ENCODE measurements around the gene ZDHHC8.
A peak's percentile ranks its signal among the peaks of the same experiment; 100 is the strongest.

Gene ZDHHC8

DNA sequence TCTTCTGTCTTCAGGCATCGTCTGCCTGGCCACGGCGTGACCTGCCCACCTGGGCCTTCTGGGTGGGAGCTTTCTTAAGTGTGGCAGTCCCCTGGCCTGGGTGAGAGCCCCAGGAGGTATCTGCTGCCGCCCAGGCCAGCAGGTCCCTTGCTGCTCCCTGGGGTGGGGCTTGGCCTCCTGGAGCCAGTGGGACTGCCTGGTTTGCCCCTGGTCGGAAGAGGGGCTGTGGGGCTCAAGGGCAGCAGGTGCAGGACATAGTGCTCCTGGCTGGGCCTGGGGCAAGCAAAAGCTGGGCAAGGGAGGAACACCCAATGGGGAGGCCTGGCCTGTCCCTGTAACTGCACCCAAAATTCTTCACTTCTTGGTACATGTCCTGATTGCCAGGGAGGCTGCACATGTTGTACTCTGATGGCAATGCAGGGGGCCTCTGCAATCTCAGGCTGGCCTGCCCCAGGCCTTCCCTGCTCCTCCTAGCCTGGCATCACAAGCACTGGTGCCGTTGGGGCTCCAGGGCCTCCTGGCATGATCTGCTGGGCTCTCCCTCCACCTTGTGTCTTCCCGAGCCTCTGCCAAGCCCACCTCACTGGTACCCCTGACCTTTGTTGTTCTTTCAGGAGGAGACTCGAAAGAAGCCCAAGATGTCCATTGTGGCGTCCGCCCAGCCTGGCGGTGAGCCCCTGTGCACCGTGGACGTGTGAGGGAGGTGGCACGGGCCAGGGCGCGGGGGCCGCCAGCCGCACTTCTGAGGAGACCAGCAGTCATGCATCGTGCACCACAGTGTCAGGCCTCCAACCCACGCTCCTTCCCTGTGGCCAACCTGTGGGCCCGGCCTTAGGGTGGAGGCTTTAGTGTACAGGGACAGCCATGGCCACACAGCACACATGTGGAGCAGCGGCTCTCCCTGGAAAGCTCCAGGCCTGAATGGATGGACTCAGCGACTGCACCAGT is 21.9 kb upstream of the ZDHHC8 start:
- Histone ChIP-seq H3K4me3 (ENCODE audit: low read length) (no peak overlapping the region), H3K4me1 (ENCODE audit: control insufficient read depth, low read length) (0 out of 2 replicates have a peak, but pooled peaks cover 3% of the 10 kb centered on the region), H3K9me3 (ENCODE audit: control insufficient read depth, insufficient read depth, low read length) (no peaks in the 10 kb centered on the region), H4K20me1 (ENCODE audit: control insufficient read depth, insufficient read depth, low read depth, low read length) (no peaks in the 10 kb centered on the region), H3F3A (ENCODE audit: control insufficient read depth, insufficient read depth) (peaks cover 13% of the 10 kb centered on the region), H3K27me3 (ENCODE audit: control insufficient read depth, low read length) (no peaks in the 10 kb centered on the region), H3K9me2 (replicated peaks; ENCODE audit: control insufficient read depth, low read length) (no peaks in the 10 kb centered on the region), H3K79me2 (ENCODE audit: control insufficient read depth, low read length) (peaks cover 14% of the 10 kb centered on the region), H3K4me2 (ENCODE audit: low read length) (no peak overlapping the region), H3K27ac (ENCODE audit: low read depth, low read length) (no peak overlapping the region), H3K36me3 (ENCODE audit: control insufficient read depth, low read length) (peaks cover 96% of the 10 kb centered on the region)
- TF ChIP-seq, protein P1, sequence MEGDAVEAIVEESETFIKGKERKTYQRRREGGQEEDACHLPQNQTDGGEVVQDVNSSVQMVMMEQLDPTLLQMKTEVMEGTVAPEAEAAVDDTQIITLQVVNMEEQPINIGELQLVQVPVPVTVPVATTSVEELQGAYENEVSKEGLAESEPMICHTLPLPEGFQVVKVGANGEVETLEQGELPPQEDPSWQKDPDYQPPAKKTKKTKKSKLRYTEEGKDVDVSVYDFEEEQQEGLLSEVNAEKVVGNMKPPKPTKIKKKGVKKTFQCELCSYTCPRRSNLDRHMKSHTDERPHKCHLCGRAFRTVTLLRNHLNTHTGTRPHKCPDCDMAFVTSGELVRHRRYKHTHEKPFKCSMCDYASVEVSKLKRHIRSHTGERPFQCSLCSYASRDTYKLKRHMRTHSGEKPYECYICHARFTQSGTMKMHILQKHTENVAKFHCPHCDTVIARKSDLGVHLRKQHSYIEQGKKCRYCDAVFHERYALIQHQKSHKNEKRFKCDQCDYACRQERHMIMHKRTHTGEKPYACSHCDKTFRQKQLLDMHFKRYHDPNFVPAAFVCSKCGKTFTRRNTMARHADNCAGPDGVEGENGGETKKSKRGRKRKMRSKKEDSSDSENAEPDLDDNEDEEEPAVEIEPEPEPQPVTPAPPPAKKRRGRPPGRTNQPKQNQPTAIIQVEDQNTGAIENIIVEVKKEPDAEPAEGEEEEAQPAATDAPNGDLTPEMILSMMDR (IDR thresholded peaks at IDR 0.05; ENCODE audit: low read depth, low read length, poor library complexity, severe bottlenecking): no peak

- Histone ChIP-seq H3K27ac (ENCODE audit: low read depth, low read length) (no peak overlapping the region), H3K79me2 (ENCODE audit: control insufficient read depth, low read length) (peaks cover 18% of the 10 kb centered on the region), H3K4me2 (ENCODE audit: low read length) (no peak overlapping the region), H3K36me3 (ENCODE audit: control insufficient read depth, low read length) (peaks cover 96% of the 10 kb centered on the region), H3K9me3 (ENCODE audit: control insufficient read depth, insufficient read depth, low read length) (no peaks in the 10 kb centered on the region), H3K27me3 (ENCODE audit: control insufficient read depth, low read length) (no peaks in the 10 kb centered on the region), H3F3A (ENCODE audit: control insufficient read depth, insufficient read depth) (peaks cover 13% of the 10 kb centered on the region), H3K4me1 (ENCODE audit: control insufficient read depth, low read length) (peaks cover 7% of the 10 kb centered on the region), H4K20me1 (ENCODE audit: control insufficient read depth, insufficient read depth, low read depth, low read length) (no peaks in the 10 kb centered on the region), H3K9me2 (replicated peaks; ENCODE audit: control insufficient read depth, low read length) (no peaks in the 10 kb centered on the region), H3K4me3 (ENCODE audit: low read length) (no peak overlapping the region)
- no peak for TF ChIP-seq EZH2phosphoT487 (IDR thresholded peaks at IDR 0.05; ENCODE audit: borderline replicate concordance, low read length)
- TF ChIP-seq, protein P1 (IDR thresholded peaks at IDR 0.05; ENCODE audit: low read depth, low read length, poor library complexity, severe bottlenecking): no peak
Measured at GRCh38 chr22:20110359-20110985, 21.1 kb upstream of the ZDHHC8 start.

- Histone ChIP-seq H3K9me2 (replicated peaks; ENCODE audit: control insufficient read depth, low read length) (no peaks in the 10 kb centered on the region), H3K27ac (ENCODE audit: low read depth, low read length) (no peak overlapping the region; the same call in 1 of the 2 replicates), H3K27me3 (ENCODE audit: control insufficient read depth, low read length) (no peaks in the 10 kb centered on the region), H3K36me3 (ENCODE audit: control insufficient read depth, low read length) (peaks cover 96% of the 10 kb centered on the region), H3K4me2 (ENCODE audit: low read length) (no peak overlapping the region), H3K4me3 (ENCODE audit: low read length) (no peak overlapping the region), H3K4me1 (ENCODE audit: control insufficient read depth, low read length) (peaks cover 14% of the 10 kb centered on the region), H3K79me2 (ENCODE audit: control insufficient read depth, low read length) (peaks cover 25% of the 10 kb centered on the region), H3F3A (ENCODE audit: control insufficient read depth, insufficient read depth) (peaks cover 13% of the 10 kb centered on the region), H4K20me1 (ENCODE audit: control insufficient read depth, insufficient read depth, low read depth, low read length) (no peaks in the 10 kb centered on the region), H3K9me3 (ENCODE audit: control insufficient read depth, insufficient read depth, low read length) (no peaks in the 10 kb centered on the region)
- TF ChIP-seq EZH2phosphoT487 (IDR thresholded peaks at IDR 0.05; ENCODE audit: borderline replicate concordance, low read length): no peak
- TF ChIP-seq, protein P1 (IDR thresholded peaks at IDR 0.05; ENCODE audit: low read depth, low read length, poor library complexity, severe bottlenecking): peak; percentile 74
Measured at GRCh38 chr22:20111045-20111688, 20.4 kb upstream of the ZDHHC8 start.

Measured in DOHH2 (cell line).